Left lung (tissue), 10 donors: ENCODE data around the gene JMJD1C. TPM values are rescaled to one million over a fixed set of nuclear protein-coding genes. Genes with fewer than 3 reads are reported as not detected.

ENCODE experiments used
- ATAC-seq: fragments of 200-7000 bp; cut with Tn5 transposase; one replicate; pipeline ENCODE4 v1.9.1; 2020; ENCODE audit warnings: moderate library complexity
- DNase-seq, 4 donors: peaks; one replicate each; pipeline ENCODE4 v3.0.0-alpha.2; 2013 to 2020
- H3K27ac ChIP-seq, 2 donors: fragments of 200-600 bp; sonication (generic) in 1 of 2; one replicate each; pipeline versions ENCODE4 v1.5.0 to v1.8.0; 2020 to 2021
- H3K27me3 ChIP-seq, 2 donors: fragments of 200-600 bp; sonication (generic) in 1 of 2; one replicate each; pipeline versions ENCODE4 v1.5.0 to v1.8.0; 2020 to 2021
- H3K36me3 ChIP-seq, 2 donors: fragments of 200-600 bp; sonication (generic) in 1 of 2; one replicate each; pipeline versions ENCODE4 v1.5.0 to v1.8.0; 2020 to 2021
- H3K4me1 ChIP-seq, 2 donors: fragments of 200-600 bp; one replicate each; pipeline ENCODE4 v1.8.0; 2021
- H3K4me3 ChIP-seq, 2 donors: fragments of 200-600 bp; sonication (generic) in 1 of 2; one replicate each; pipeline versions ENCODE4 v1.5.0 to v1.8.0; 2020 to 2021; ENCODE audit warnings: mild to moderate bottlenecking in 1 of 2
- H3K9me3 ChIP-seq, 2 donors: fragments of 200-600 bp; sonication (generic) in 1 of 2; one replicate each; pipeline versions ENCODE4 v1.5.0 to v1.8.0; 2020 to 2021
- intact Hi-C, 2 donors: fragments of 100-400 bp; cut with DNase I; formaldehyde crosslinking; loops; one replicate each; pipeline versions ENCODE4 v1.11.2 to v1.14.2; 2022
- polyA plus RNA-seq, 6 donors: library from polyadenylated mRNA; unstranded; fragments of 120-200 nt; gene quantifications; one replicate each; pipeline ENCODE4 v1.2.1, GENCODE V29; 2013; ENCODE audit not compliant: insufficient read length in 6 of 6
- total RNA-seq, 2 donors: library from RNA; stranded (reverse); fragmentation: NEBNext Ultra II Directional; extraction: Animal tissue kit (Norgen Biotek cat#: 25700); gene quantifications; one replicate each; pipeline ENCODE4 v1.2.1, GENCODE V29; 2021
- TF ChIP-seq, protein P1 (sequence below), 2 donors: fragments of 200-600 bp; sonication (generic) in 1 of 2; IDR thresholded peaks; one replicate each; pipeline versions ENCODE4 v1.5.0 to v1.8.0; 2021; ENCODE audit warnings: antibody characterized with exemption in 2 of 2
- donor health status: DM: no; HTN: yes; CAD: no.
- donor health status: DM: no; HTN: no; CAD: no.

The JMJD1C gene
- total and polyA plus RNA-seq, 8 donors, result 68.0 to 130 (median 98.6) TPM

- no peak for ATAC-seq
- intact Hi-C loops, result no loop called here
These were observed 2.1 kb upstream of the JMJD1C start for GRCh38 chr10:63467841-63468240.

DNA sequence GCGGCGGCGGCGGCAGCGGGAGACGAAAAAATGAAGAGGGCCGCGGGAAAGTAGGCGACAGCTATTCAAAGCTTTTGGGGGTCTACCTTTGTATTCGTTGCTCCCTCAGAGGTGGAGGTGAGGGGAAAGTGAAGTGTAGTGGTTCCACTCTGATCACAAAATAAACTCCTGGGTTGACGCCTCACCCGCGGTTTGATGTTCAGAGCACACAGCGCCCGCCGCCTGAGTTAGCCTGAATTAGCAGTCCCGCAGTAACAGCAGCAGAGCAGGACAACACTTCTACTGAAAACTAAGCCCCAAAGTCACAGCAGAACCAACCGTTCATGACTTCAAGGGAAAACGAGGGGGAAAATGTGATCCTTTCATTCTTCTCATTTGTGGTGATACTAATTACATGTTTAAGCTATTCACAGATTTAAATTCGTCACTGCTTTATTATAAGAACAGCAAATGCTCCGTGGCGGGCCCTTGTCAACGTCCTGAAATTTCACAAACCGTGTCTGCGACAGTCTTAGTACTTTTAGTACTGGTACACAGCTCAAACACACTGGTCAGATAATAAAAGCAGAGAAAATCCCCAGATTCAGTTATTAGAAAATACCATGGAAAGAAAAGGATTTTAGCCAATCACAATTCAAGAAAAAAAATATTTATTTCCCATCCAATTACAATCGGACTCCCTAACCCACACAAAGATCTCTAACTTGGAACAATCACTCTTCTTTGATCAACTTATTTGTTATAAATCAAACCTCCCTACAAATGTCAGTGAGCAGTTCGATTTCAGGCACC, 563 bp upstream of the JMJD1C start:
- H3K4me3 ChIP-seq, result peak overlapping the region; percentile 79 to 80
- TF ChIP-seq, protein P1, sequence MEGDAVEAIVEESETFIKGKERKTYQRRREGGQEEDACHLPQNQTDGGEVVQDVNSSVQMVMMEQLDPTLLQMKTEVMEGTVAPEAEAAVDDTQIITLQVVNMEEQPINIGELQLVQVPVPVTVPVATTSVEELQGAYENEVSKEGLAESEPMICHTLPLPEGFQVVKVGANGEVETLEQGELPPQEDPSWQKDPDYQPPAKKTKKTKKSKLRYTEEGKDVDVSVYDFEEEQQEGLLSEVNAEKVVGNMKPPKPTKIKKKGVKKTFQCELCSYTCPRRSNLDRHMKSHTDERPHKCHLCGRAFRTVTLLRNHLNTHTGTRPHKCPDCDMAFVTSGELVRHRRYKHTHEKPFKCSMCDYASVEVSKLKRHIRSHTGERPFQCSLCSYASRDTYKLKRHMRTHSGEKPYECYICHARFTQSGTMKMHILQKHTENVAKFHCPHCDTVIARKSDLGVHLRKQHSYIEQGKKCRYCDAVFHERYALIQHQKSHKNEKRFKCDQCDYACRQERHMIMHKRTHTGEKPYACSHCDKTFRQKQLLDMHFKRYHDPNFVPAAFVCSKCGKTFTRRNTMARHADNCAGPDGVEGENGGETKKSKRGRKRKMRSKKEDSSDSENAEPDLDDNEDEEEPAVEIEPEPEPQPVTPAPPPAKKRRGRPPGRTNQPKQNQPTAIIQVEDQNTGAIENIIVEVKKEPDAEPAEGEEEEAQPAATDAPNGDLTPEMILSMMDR (IDR thresholded peaks at IDR 0.05), result no peak
- H3K27ac ChIP-seq, result peak overlapping the region; percentile 80 to 94
- H3K27me3 ChIP-seq, result no peaks in the 10 kb centered on the region
- H3K4me1 ChIP-seq, result peaks cover 0 to 26% of the 10 kb centered on the region in 2 donors
- intact Hi-C loops, result no loop called here
- DNase-seq, result peak; percentile 20 to 79 (median 62)
- peak; percentile 59 for ATAC-seq
- H3K9me3 ChIP-seq, result no peaks in the 10 kb centered on the region
- H3K36me3 ChIP-seq, result no peaks in the 10 kb centered on the region

More at GRCh38 chr10:63467841-63468240, 2.1 kb upstream of the JMJD1C start:
- TF ChIP-seq, protein P1 (IDR thresholded peaks at IDR 0.05), result no peak
- Histone ChIP-seq H3K4me3 (no peak overlapping the region), H3K9me3 (no peaks in the 10 kb centered on the region), H3K27me3 (no peaks in the 10 kb centered on the region), H3K4me1 (peaks cover 0 to 26% of the 10 kb centered on the region in 2 donors), H3K27ac (no peak overlapping the region), H3K36me3 (no peaks in the 10 kb centered on the region)
- no peak for DNase-seq

- peak; percentile 77 for ATAC-seq
- H3K4me1 ChIP-seq, result peaks cover 0 to 21% of the 10 kb centered on the region in 2 donors
- H3K27ac ChIP-seq, result peak overlapping the region; percentile 80 to 94
- no peaks in the 10 kb centered on the region for H3K36me3 ChIP-seq
- H3K4me3 ChIP-seq, result peak overlapping the region; percentile 79 to 80
- no peak for DNase-seq
- TF ChIP-seq, protein P1 (IDR thresholded peaks at IDR 0.05), result no peak
- intact Hi-C loops, result no loop called here
- H3K27me3 ChIP-seq, result no peaks in the 10 kb centered on the region
- H3K9me3 ChIP-seq, result no peaks in the 10 kb centered on the region
These were observed 1.1 kb downstream of the JMJD1C start for GRCh38 chr10:63464402-63465292.

- Histone ChIP-seq H3K27ac (no peak overlapping the region), H3K4me1 (peaks cover 0 to 21% of the 10 kb centered on the region in 2 donors), H3K36me3 (no peaks in the 10 kb centered on the region), H3K27me3 (no peaks in the 10 kb centered on the region), H3K4me3 (no peak overlapping the region), H3K9me3 (no peaks in the 10 kb centered on the region)
- TF ChIP-seq, protein P1 (IDR thresholded peaks at IDR 0.05), result no peak
- ATAC-seq (no peak), DNase-seq (no peak)
- intact Hi-C loops, result no loop called here
These were observed 3.3 kb downstream of the JMJD1C start for GRCh38 chr10:63462442-63462841.

DNA sequence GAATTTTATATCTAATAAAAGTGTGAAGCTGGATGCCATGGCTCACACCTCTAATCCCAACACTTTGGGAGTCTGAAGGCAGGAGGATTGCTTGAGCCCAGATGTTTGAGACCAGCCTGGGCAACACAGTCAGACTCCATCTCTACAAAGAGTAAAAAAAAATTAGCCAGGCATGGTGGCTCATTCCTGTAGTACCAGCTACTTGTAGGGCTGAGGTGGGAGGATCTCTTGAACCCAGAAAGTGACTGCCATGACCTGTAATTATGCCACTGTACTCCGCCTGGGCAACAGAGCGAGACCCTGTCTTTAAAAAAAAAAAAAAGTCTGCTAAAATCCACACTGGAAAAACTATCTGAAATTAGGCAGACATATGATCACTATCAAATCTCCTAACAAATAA, 7.6 kb downstream of the JMJD1C start:
- Histone ChIP-seq H3K36me3 (no peaks in the 10 kb centered on the region), H3K4me3 (no peak overlapping the region), H3K27ac (no peak overlapping the region), H3K27me3 (no peaks in the 10 kb centered on the region), H3K4me1 (no peaks in the 10 kb centered on the region), H3K9me3 (no peaks in the 10 kb centered on the region)
- ATAC-seq (no peak), DNase-seq (no peak)
- intact Hi-C loops, result no loop called here
- TF ChIP-seq, protein P1 (IDR thresholded peaks at IDR 0.05), result no peak
